CD4-positive, CD25-positive, alpha-beta regulatory T cell (primary cell): Measurements from ENCODE around the gene PTGFRN. TPM values are rescaled to one million over a fixed set of nuclear protein-coding genes. Genes with fewer than 3 reads are reported as not detected.

Source experiments
- ATAC-seq, 2 donors: fragments of 150-1000 bp; cut with Tn5 transposase; one replicate each; pipeline ENCODE4 v1.10.0; 2021; ENCODE audit warnings: low read depth in 2 of 2, moderate number of reproducible peaks in 2 of 2, moderate library complexity in 1 of 2
- DNase-seq, 3 donors: peaks; one replicate each; pipeline versions ENCODE4 v3.0.0 to v3.0.0-alpha.2; 2012 to 2022; ENCODE audit warnings: mixed read lengths in 1 of 3
- H3K27ac ChIP-seq: one replicate; pipeline ENCODE4 v1.7.0; 2013; ENCODE audit warnings: mild to moderate bottlenecking, low read length; ENCODE audit not compliant: insufficient read depth, poor library complexity, severe bottlenecking
- H3K27me3 ChIP-seq: one replicate; pipeline ENCODE4 v1.7.0; 2013; ENCODE audit warnings: low read length; ENCODE audit not compliant: control insufficient read depth, insufficient read depth
- H3K36me3 ChIP-seq: one replicate; pipeline ENCODE4 v1.7.0; 2013; ENCODE audit warnings: mild to moderate bottlenecking, low read length, moderate library complexity; ENCODE audit not compliant: control insufficient read depth, insufficient read depth
- H3K4me1 ChIP-seq: 2 replicates; pipeline ENCODE4 v1.7.0; 2013; ENCODE audit warnings: mild to moderate bottlenecking, low read length; ENCODE audit not compliant: insufficient read depth, control insufficient read depth, poor library complexity, severe bottlenecking
- H3K4me3 ChIP-seq: one replicate; pipeline ENCODE4 v1.7.0; 2013; ENCODE audit warnings: low read depth, mild to moderate bottlenecking, low read length, moderate library complexity
- H3K9me3 ChIP-seq, 2 experiments: 1 replicate in 1 of 2; 2 replicates in 1 of 2; pipeline ENCODE4 v1.7.0; 2013; ENCODE audit warnings: low read length in 2 of 2, mild to moderate bottlenecking in 1 of 2, moderate library complexity in 1 of 2; ENCODE audit not compliant: control insufficient read depth in 2 of 2
- H3K27ac Mint-ChIP-seq, 3 donors: one replicate each; pipeline ENCODE4 v1.8.0; 2020 to 2022; ENCODE audit warnings: mild to moderate bottlenecking in 3 of 3, mixed read lengths in 3 of 3, moderate library complexity in 2 of 3
- H3K27me3 Mint-ChIP-seq: one replicate; pipeline ENCODE4 v1.8.0; 2022; ENCODE audit warnings: mild to moderate bottlenecking, mixed read lengths
- H3K36me3 Mint-ChIP-seq: one replicate; pipeline ENCODE4 v1.8.0; 2020; ENCODE audit warnings: mixed read lengths
- H3K4me1 Mint-ChIP-seq, 4 donors: one replicate each; pipeline ENCODE4 v1.8.0; 2020 to 2022; ENCODE audit warnings: mixed read lengths in 4 of 4, mild to moderate bottlenecking in 1 of 4
- H3K4me3 Mint-ChIP-seq, 4 donors: one replicate each; pipeline ENCODE4 v1.8.0; 2020 to 2022; ENCODE audit warnings: mild to moderate bottlenecking in 4 of 4, mixed read lengths in 4 of 4, moderate library complexity in 3 of 4
- H3K9me3 Mint-ChIP-seq, 7 donors: one replicate each; pipeline ENCODE4 v1.8.0; 2020 to 2022; ENCODE audit warnings: mixed read lengths in 7 of 7, mild to moderate bottlenecking in 3 of 7, moderate library complexity in 2 of 7
- polyA plus RNA-seq, 4 donors: library from polyadenylated mRNA; unstranded; fragments of 300-500 nt; fragmentation: Illumina TruSeq; gene quantifications; one replicate each; pipeline ENCODE4 v1.2.3, GENCODE V29; 2021
- total RNA-seq: library from RNA; stranded (reverse); gene quantifications from one replicate; pipeline ENCODE4 v1.2.3, GENCODE V29; 2022

Gene PTGFRN
- total and polyA plus RNA-seq, 5 donors from 2014 or later: 0.02 to 0.17 (median 0.10) TPM; not detected in 2

DNA sequence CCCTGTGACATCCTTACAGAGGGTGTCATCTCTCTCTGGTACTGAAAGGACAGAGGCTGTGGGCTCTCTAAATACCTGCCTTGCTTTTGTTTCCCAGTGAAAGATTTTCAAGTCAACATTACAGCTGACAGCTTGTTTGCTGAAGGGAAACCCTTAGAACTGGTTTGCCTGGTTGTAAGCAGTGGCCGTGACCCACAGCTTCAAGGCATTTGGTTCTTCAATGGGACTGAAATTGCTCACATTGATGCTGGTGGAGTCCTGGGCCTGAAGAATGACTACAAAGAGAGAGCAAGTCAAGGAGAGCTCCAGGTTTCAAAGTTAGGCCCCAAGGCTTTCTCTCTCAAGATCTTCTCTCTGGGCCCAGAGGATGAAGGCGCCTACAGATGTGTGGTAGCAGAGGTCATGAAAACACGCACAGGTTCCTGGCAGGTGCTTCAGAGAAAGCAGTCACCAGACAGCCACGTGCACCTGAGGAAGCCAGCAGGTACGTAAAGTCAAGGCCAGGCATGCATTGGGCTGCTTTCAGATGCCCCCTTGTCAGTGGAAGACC is 103.7 kb downstream of the PTGFRN start:
- Histone ChIP-seq H3K4me3 (no peak overlapping the region), H3K9me3 (no peaks in the 10 kb centered on the region), H3K27ac (no peak overlapping the region), H3K36me3 (no peaks in the 10 kb centered on the region), H3K4me1 (peaks cover 23% of the 10 kb centered on the region), H3K27me3 (no peaks in the 10 kb centered on the region)
- no peak for DNase-seq
- no peaks in the 10 kb centered on the region for H3K27me3 Mint-ChIP-seq
- no peaks in the 10 kb centered on the region for H3K9me3 Mint-ChIP-seq
- peak in 1 of 2 donors; percentile 40 for ATAC-seq
- peaks cover 9 to 83% (median 34%) of the 10 kb centered on the region in 4 donors for H3K4me1 Mint-ChIP-seq
- H3K27ac Mint-ChIP-seq: peak overlapping the region in 1 of 3 donors; percentile 83
- no peak overlapping the region for H3K4me3 Mint-ChIP-seq
- H3K36me3 Mint-ChIP-seq: peaks cover 13% of the 10 kb centered on the region

DNA sequence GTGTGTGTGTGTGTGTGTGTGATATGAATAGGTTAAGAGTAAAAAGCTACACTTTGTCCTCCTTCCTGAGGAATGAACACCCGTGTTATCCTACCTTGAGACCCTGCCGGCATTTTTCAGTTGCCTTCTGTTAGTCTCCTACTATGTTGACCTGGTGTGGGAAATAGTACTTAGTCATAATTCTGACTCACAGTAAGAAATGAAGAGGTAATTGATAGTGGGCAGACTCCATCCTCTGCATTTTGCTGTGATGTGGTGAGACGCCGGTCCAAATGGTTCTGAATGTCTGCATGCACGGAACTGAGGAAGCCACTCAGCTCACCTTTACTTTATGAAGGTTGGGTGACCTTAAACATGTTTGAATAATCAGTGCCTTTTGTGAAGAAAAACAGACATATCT is 104.5 kb downstream of the PTGFRN start:
- no peak for DNase-seq
- Mint-ChIP-seq H3K36me3 (peaks cover 13% of the 10 kb centered on the region), H3K4me1 (peaks cover 9 to 79% (median 28%) of the 10 kb centered on the region in 4 donors), H3K9me3 (no peaks in the 10 kb centered on the region), H3K27me3 (no peaks in the 10 kb centered on the region), H3K27ac (peak overlapping the region in 2 of 3 donors; percentile 13 to 45), H3K4me3 (peak overlapping the region in 2 of 4 donors; percentile 21 to 54)
- ATAC-seq: peak in 1 of 2 donors; percentile 49
- Histone ChIP-seq H3K36me3 (no peaks in the 10 kb centered on the region), H3K4me1 (peaks cover 14% of the 10 kb centered on the region), H3K27me3 (no peaks in the 10 kb centered on the region), H3K4me3 (no peak overlapping the region), H3K9me3 (no peaks in the 10 kb centered on the region), H3K27ac (no peak overlapping the region)

DNA sequence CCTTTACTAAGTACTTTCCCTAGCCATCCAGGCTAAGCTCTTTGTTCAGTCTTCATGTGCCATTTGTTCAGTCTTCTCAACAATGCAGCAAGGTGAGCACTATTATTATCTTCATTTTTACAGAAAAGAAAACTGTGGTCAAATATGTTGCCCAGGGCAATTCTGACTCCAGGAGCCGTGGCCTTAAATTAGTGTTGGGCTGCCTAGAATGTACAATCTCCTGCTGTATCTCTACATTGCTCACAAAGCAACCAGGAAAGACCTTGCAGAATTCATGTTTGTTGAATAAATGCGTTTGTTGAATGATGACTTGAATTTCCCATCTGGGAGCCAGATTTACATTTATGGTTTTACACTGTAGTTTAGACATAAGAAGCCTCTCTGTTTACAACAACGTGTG is 106.0 kb downstream of the PTGFRN start:
- H3K27me3 ChIP-seq: no peaks in the 10 kb centered on the region
- peaks cover 5 to 63% (median 22%) of the 10 kb centered on the region in 4 donors for H3K4me1 Mint-ChIP-seq
- H3K4me1 ChIP-seq: peaks cover 13% of the 10 kb centered on the region
- H3K27ac Mint-ChIP-seq: peak overlapping the region; percentile 8 to 83 (median 70)
- peak overlapping the region in 1 of 4 donors; percentile 66 for H3K4me3 Mint-ChIP-seq
- no peak for ATAC-seq
- H3K27me3 Mint-ChIP-seq: no peaks in the 10 kb centered on the region
- no peaks in the 10 kb centered on the region for H3K36me3 ChIP-seq
- peak overlapping the region; percentile 15 for H3K4me3 ChIP-seq
- H3K9me3 ChIP-seq: no peaks in the 10 kb centered on the region
- H3K36me3 Mint-ChIP-seq: peaks cover 15% of the 10 kb centered on the region
- no peak overlapping the region for H3K27ac ChIP-seq
- H3K9me3 Mint-ChIP-seq: no peaks in the 10 kb centered on the region
- no peak for DNase-seq

DNA sequence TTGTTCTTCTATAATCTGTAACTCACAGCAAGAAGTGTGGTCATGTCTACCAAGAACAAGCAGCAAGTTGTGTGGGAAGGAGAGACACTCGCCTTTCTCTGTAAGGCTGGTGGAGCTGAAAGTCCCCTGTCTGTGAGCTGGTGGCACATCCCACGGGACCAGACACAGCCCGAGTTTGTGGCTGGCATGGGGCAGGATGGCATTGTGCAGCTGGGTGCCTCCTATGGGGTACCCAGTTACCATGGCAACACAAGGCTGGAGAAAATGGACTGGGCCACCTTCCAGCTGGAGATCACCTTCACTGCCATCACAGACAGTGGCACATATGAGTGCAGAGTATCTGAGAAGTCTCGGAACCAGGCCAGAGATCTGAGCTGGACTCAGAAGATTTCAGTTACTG is 107.3 kb downstream of the PTGFRN start:
- Mint-ChIP-seq H3K9me3 (no peaks in the 10 kb centered on the region), H3K4me1 (peaks cover 2 to 56% (median 22%) of the 10 kb centered on the region in 4 donors)
- peaks cover 5% of the 10 kb centered on the region for H3K36me3 ChIP-seq

DNA sequence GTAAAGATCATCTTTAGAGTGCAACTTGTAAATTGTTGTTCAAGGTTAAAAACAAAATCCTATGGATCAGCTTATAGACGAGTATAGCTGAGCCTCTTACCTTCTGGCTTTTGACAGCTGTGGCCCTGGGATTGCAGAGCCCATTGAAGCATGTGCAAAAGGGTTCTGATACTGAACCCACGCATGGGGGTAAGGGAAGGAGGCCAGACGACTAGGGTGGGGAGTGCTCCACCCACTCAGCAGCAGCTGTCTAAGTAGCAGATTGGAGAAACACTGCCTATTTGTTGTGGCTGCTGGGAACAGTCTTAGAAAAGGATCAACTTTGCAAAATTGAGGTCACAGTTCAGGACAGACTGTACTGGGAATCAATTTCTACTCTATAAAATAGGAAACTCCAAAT is 107.9 kb downstream of the PTGFRN start:
- Histone ChIP-seq H3K27ac (no peak overlapping the region), H3K36me3 (peaks cover 5% of the 10 kb centered on the region), H3K9me3 (no peaks in the 10 kb centered on the region), H3K4me3 (peak overlapping the region; percentile 3), H3K27me3 (no peaks in the 10 kb centered on the region), H3K4me1 (peaks cover 13% of the 10 kb centered on the region)
- Mint-ChIP-seq H3K4me3 (no peak overlapping the region), H3K9me3 (no peaks in the 10 kb centered on the region), H3K27ac (no peak overlapping the region), H3K36me3 (peaks cover 13% of the 10 kb centered on the region), H3K27me3 (no peaks in the 10 kb centered on the region), H3K4me1 (peaks cover 2 to 54% (median 22%) of the 10 kb centered on the region in 4 donors)
- DNase-seq (no peak), ATAC-seq (no peak)

More for the DNA sequence above, 107.3 kb downstream of the PTGFRN start:
- Histone ChIP-seq H3K27ac (no peak overlapping the region), H3K4me1 (peaks cover 13% of the 10 kb centered on the region), H3K27me3 (no peaks in the 10 kb centered on the region), H3K4me3 (peak overlapping the region; percentile 22), H3K9me3 (no peaks in the 10 kb centered on the region)
- Mint-ChIP-seq H3K27me3 (no peaks in the 10 kb centered on the region), H3K4me3 (peak overlapping the region in 2 of 4 donors; percentile 3 to 64), H3K27ac (peak overlapping the region in 1 of 3 donors; percentile 80), H3K36me3 (peaks cover 14% of the 10 kb centered on the region)
- ATAC-seq: no peak
- no peak for DNase-seq

DNA sequence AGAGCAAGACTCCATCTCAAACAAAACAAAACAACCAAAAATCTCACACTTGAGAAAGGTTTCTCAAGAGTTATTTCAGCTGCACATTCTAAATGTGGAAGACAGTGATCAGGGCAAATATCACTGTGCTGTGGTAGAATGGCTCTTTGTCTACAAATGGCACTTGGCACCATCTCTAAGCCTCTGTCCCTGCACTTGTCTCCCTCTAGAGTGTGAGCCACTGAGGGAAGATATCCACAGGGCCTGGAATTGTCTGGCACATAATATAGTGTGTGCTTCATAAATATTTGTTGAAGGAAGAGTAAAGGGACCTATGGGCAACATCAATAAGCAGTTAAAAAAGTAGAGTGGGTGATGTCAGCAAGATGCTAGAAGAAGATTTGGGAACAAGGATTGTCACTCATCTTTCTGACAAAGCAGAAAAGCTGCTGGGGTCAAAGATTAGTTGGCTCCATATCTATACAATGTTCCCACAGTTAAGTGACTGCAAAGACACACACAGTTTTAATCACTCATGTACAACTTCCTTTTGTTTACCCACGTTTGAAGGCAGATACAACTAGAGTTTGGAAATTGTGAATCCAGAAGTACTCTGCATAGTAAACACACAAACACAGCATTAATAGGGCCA is 110.9 kb downstream of the PTGFRN start:
- no peak for ATAC-seq
- H3K27ac Mint-ChIP-seq: peak overlapping the region in 1 of 3 donors; percentile 29
- no peaks in the 10 kb centered on the region for H3K9me3 Mint-ChIP-seq

DNA sequence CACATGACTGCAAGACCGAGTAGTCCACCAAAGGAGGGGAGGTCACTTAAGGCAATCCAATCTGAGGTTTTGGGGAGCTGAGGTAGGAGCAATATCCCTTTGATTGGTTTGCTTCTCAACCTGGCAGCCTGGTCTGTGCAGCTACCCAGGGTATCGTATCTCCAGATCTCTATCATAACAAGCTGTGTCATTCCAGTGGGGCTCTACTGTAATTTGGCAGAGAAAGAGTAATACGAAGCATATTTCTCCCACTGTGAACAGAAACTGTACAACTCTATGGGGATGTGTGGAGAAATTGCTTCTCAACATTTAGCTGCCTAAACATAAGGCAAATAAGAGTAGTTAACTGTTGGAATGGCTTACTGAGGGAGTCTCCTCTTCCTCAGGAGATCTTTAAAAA is 112.4 kb downstream of the PTGFRN start:
- Mint-ChIP-seq H3K27ac (no peak overlapping the region), H3K27me3 (no peaks in the 10 kb centered on the region), H3K36me3 (peaks cover 21% of the 10 kb centered on the region), H3K9me3 (no peaks in the 10 kb centered on the region), H3K4me1 (peaks cover 0 to 15% (median 6%) of the 10 kb centered on the region in 4 donors), H3K4me3 (no peak overlapping the region)
- Histone ChIP-seq H3K36me3 (peaks cover 5% of the 10 kb centered on the region), H3K27me3 (no peaks in the 10 kb centered on the region), H3K9me3 (no peaks in the 10 kb centered on the region), H3K4me1 (peaks cover 7% of the 10 kb centered on the region), H3K27ac (no peak overlapping the region), H3K4me3 (no peak overlapping the region)
- ATAC-seq (no peak), DNase-seq (no peak)

More for the DNA sequence above, 110.9 kb downstream of the PTGFRN start:
- Histone ChIP-seq H3K4me1 (peaks cover 8% of the 10 kb centered on the region), H3K4me3 (no peak overlapping the region), H3K9me3 (no peaks in the 10 kb centered on the region), H3K27ac (no peak overlapping the region), H3K36me3 (peaks cover 5% of the 10 kb centered on the region), H3K27me3 (no peaks in the 10 kb centered on the region)
- Mint-ChIP-seq H3K27me3 (no peaks in the 10 kb centered on the region), H3K36me3 (peaks cover 21% of the 10 kb centered on the region), H3K4me3 (no peak overlapping the region), H3K4me1 (peaks cover 0 to 29% (median 13%) of the 10 kb centered on the region in 4 donors)
- no peak for DNase-seq

DNA sequence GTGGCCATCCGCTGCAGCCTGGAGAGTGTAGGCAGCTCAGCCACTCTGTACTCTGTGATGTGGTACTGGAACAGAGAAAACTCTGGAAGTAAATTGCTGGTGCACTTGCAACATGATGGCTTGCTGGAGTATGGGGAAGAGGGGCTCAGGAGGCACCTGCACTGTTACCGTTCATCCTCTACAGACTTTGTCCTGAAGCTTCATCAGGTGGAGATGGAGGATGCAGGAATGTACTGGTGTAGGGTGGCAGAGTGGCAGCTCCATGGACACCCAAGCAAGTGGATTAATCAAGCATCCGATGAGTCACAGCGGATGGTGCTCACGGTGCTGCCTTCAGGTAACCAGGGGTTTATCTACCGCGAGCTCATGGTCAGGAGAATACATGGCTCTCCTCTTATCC is 115.9 kb downstream of the PTGFRN start:
- H3K9me3 Mint-ChIP-seq: no peaks in the 10 kb centered on the region
- H3K9me3 ChIP-seq: no peaks in the 10 kb centered on the region
- no peak overlapping the region for H3K4me3 Mint-ChIP-seq
- H3K27me3 ChIP-seq: no peaks in the 10 kb centered on the region
- H3K4me3 ChIP-seq: no peak overlapping the region
- H3K27me3 Mint-ChIP-seq: no peaks in the 10 kb centered on the region
- peaks cover 0 to 4% (median 2%) of the 10 kb centered on the region in 4 donors for H3K4me1 Mint-ChIP-seq
- H3K4me1 ChIP-seq: no peaks in the 10 kb centered on the region
- H3K27ac ChIP-seq: no peak overlapping the region
- H3K36me3 Mint-ChIP-seq: peaks cover 19% of the 10 kb centered on the region
- H3K27ac Mint-ChIP-seq: no peak overlapping the region
- DNase-seq: no peak
- no peak for ATAC-seq
- peaks cover 5% of the 10 kb centered on the region for H3K36me3 ChIP-seq
